Muscle layer of duodenum (tissue), 2 donors: Measurements from ENCODE around the gene KLF16.

Experiments used
- H3K27ac ChIP-seq: one replicate; pipeline ENCODE4 v1.7.0; 2013; ENCODE audit warnings: mild to moderate bottlenecking, low read length
- H3K27me3 ChIP-seq: one replicate; pipeline ENCODE4 v1.7.0; 2013; ENCODE audit warnings: low read depth, mild to moderate bottlenecking, control low read depth, low read length
- H3K36me3 ChIP-seq, 2 donors: one replicate each; pipeline ENCODE4 v1.7.0; 2013; ENCODE audit warnings: low read length in 2 of 2, control low read depth in 1 of 2, mild to moderate bottlenecking in 1 of 2; ENCODE audit not compliant: insufficient read depth in 2 of 2, control insufficient read depth in 1 of 2
- H3K4me1 ChIP-seq, 2 donors: one replicate each; pipeline ENCODE4 v1.7.0; 2013; ENCODE audit warnings: low read length in 2 of 2, mild to moderate bottlenecking in 2 of 2, control low read depth in 1 of 2, moderate library complexity in 1 of 2; ENCODE audit not compliant: insufficient read depth in 2 of 2, control insufficient read depth in 1 of 2
- H3K4me3 ChIP-seq, 2 donors: one replicate each; pipeline ENCODE4 v1.7.0; 2013; ENCODE audit warnings: low read length in 2 of 2, low read depth in 1 of 2, mild to moderate bottlenecking in 1 of 2
- H3K9me3 ChIP-seq, 2 donors: one replicate each; pipeline ENCODE4 v1.7.0; 2013; ENCODE audit warnings: low read length in 2 of 2, control low read depth in 1 of 2, mild to moderate bottlenecking in 1 of 2; ENCODE audit not compliant: control insufficient read depth in 1 of 2
- donor health status: healthy.

KLF16 gene

DNA sequence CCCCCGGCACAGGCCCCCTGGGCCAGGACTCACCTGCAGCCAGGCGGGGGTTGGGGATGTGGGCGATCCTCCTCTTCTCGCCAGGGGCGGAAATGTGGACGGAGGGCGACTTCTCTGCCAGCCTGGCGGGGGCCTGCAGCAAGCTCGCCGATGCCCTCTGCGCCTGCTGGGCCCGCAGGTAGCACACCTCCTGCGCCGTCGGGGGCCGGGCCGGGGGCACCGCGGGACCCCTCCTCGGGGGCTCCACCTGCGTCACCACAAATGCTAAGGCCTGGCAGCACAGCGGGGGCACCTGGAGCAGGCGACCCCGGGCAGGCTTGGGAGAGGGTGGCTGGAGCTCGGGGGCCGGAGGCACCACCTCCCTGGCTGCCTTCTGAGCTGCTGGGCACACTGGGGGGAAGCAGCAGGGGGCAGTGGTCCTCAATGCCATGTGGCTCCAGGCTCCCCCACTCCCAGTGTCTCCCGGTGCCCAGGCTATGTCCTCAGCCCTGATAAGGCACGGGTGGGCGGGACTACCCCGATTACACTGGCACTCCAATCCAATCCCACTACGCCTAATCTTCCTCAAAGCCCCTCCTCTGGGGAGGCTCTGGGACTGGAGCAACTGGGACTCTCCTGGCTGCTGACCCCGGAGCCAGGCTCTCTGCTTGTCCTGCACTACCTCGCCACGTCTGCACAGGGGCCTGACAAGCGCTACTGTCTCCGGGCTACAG is 39.7 kb downstream of the KLF16 start:
- Histone ChIP-seq H3K27ac (no peak overlapping the region), H3K4me3 (no peak overlapping the region), H3K4me1 (peaks cover 0 to 11% of the 10 kb centered on the region in 2 donors), H3K36me3 (peaks cover 6 to 74% of the 10 kb centered on the region in 2 donors), H3K9me3 (no peaks in the 10 kb centered on the region), H3K27me3 (no peaks in the 10 kb centered on the region)

GRCh38 chr19:1823020-1823419 is 40.4 kb downstream of the KLF16 start:
- Histone ChIP-seq H3K4me1 (peaks cover 0 to 11% of the 10 kb centered on the region in 2 donors), H3K9me3 (no peaks in the 10 kb centered on the region), H3K36me3 (peaks cover 12 to 74% of the 10 kb centered on the region in 2 donors), H3K27ac (no peak overlapping the region), H3K4me3 (no peak overlapping the region), H3K27me3 (no peaks in the 10 kb centered on the region)

GRCh38 chr19:1822210-1822609 is 41.2 kb downstream of the KLF16 start:
- Histone ChIP-seq H3K36me3 (peaks cover 16 to 74% of the 10 kb centered on the region in 2 donors), H3K4me1 (peaks cover 0 to 11% of the 10 kb centered on the region in 2 donors), H3K9me3 (no peaks in the 10 kb centered on the region), H3K4me3 (no peak overlapping the region), H3K27ac (no peak overlapping the region), H3K27me3 (no peaks in the 10 kb centered on the region)

DNA sequence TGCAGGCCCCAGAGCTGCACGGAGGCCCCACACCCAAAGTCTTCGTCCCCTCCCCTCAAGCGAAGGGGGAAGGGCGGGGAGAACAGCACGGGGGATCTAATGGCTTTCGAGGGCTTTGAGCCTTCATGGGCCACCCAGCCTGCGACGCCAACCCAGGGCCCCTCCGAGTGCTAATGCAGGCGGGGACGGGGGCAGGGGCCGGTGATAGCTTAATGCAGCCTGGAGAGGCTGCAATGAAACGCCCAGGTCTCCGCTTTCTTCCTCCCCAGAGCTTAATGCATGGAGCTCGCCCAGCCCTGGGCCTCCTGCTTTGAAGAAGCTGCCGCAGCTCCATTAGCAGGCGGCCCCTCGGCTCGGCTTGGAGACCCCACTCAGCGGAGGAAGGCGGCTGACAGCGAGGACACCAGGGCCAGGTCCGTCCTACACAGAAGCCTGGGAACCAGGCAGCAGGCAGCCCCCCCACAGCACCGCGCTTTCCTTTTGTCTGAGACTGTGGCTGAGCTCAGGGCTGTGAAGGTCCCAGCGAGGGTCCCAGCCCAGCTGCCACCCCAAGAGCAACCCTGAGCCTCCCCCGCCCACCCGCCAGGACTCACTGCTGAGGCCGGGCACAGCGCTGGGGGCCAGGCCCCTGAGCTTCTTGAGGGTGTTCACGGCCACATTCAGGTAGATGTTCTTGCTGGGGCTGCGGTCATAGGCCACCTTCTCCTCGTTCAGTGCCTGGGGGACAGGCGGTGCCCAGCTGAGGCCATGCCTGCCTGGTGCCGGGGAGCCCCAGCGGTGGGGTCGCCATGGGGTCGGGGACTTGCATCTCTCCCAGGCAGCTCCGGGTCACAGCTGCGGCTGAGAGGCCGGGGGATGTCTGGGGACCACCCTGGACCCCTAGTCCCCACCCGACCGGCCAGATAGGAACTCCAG is 43.8 kb downstream of the KLF16 start:
- Histone ChIP-seq H3K36me3 (peaks cover 16 to 90% of the 10 kb centered on the region in 2 donors), H3K9me3 (no peaks in the 10 kb centered on the region), H3K27me3 (no peaks in the 10 kb centered on the region), H3K27ac (no peak overlapping the region), H3K4me3 (no peak overlapping the region), H3K4me1 (no peaks in the 10 kb centered on the region)

GRCh38 chr19:1818549-1819195 is 44.7 kb downstream of the KLF16 start:
- Histone ChIP-seq H3K36me3 (peaks cover 16 to 84% of the 10 kb centered on the region in 2 donors), H3K27ac (no peak overlapping the region), H3K27me3 (no peaks in the 10 kb centered on the region), H3K4me3 (no peak overlapping the region), H3K9me3 (no peaks in the 10 kb centered on the region), H3K4me1 (no peaks in the 10 kb centered on the region)

DNA sequence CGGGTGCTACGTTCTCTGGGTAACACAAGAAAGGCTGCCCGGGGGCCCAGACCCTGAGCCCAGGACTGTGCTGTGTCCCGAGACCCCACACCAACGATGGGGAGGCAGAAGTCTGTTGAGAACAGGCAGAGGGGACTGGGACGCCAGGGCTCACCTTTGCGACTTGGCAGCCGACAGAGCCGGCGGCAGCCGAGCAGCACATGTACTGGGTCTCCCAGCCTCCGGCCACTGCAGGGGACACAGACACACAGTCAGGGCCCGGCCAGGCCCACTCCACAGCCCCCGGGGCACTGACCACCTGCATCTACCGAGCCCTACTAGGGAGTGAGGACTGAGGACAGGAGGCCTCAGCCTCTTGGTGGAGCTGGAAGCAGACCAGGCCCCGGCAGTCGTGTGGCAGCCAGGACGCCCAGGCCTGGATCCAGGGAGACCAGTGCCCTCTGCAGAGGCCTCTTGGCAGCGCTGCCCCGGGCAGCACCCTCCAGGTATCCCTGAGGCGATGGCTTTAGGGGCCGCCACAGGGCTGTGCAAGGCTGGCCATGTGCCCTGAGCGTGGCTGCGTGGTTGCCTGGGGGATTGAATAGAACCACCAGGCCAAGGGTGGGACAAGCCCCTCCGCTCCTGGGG is 45.7 kb downstream of the KLF16 start:
- Histone ChIP-seq H3K4me1 (peaks cover 0 to 9% of the 10 kb centered on the region in 2 donors), H3K9me3 (no peaks in the 10 kb centered on the region), H3K27ac (no peak overlapping the region), H3K4me3 (no peak overlapping the region), H3K36me3 (peaks cover 16 to 74% of the 10 kb centered on the region in 2 donors), H3K27me3 (no peaks in the 10 kb centered on the region)

DNA sequence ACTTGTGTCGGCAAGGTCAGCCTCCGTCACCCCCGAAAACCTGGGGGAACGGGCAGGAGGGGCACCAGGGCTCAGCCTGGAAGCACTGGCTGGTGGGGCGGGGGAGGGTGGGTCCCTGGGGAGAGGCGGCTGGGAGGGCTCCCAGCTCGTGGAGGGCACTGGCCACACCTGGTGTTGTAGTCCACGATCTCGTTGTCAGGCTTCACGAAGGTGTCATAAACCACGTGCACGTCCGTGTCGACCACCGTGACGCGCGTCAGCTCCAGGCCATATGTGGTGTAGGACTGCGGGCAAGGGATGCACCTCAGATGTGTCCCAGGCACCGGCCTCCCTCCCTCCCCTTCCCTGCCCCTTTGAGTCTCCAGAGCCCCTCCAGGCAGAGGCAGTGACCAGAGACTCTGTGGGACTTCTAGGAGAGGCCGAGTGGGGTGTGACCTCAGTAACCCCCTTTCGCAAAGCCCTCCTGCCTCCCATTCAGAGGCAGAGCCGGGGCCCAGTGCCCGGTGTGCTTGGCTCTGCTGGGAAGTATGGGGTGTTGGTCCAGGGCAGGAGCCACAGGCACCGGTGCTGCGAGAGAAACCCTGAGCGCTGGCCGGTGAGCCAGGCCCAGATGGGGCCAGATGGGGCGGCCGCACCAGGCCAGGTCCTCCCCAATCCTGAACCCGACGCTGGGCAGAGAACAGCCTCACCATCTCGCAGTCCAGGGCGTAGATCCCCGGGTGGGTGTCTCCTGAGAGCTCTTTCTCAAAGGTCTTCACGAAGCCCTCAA is 46.7 kb downstream of the KLF16 start:
- H3K9me3 ChIP-seq = no peaks in the 10 kb centered on the region
- H3K4me1 ChIP-seq = peaks cover 0 to 14% of the 10 kb centered on the region in 2 donors
- H3K27ac ChIP-seq = no peak overlapping the region
- H3K4me3 ChIP-seq = no peak overlapping the region
- H3K36me3 ChIP-seq = peaks cover 16 to 64% of the 10 kb centered on the region in 2 donors
- no peaks in the 10 kb centered on the region for H3K27me3 ChIP-seq

GRCh38 chr19:1815605-1816529 is 47.5 kb downstream of the KLF16 start:
- Histone ChIP-seq H3K36me3 (peaks cover 16 to 56% of the 10 kb centered on the region in 2 donors), H3K27ac (no peak overlapping the region), H3K9me3 (no peaks in the 10 kb centered on the region), H3K4me1 (peaks cover 0 to 14% of the 10 kb centered on the region in 2 donors), H3K4me3 (no peak overlapping the region), H3K27me3 (no peaks in the 10 kb centered on the region)

DNA sequence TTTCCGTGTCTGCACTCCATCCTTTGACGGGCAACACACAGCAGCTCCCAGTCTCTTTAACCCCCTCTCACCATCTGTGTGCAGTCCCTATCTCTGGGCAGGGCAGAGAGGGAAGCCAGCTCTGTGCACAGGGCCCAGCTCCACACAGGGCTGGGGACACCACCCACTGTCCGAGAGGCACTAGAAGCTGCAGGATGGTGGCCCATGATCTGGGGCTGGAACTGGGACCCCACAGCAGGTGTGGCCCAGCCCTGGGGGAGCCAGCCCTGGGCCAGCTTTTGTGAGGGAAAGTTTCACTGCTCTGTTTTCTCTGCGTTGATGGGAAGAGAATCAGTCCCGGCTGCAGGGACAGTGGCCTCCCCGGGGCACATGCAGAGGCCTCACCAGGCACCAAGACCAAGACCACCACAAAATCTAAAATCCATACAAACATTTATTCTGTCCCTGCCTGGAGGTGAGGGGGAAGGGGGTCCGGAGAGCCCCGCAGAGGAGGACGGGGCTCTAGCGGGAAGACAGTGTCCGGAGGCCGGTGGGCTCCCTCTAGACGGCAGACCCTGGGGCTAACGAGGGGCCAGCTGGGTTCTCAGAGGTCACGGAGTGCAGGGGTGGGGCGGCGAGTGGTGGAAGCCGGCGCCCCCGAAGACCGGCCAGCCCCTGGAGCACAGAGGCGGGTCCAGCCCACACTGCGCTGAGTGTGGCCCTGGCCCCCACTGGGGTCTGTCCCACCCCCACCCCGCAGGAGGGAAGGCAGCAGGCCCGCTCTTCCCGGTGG is 48.4 kb downstream of the KLF16 start:
- Histone ChIP-seq H3K4me1 (peaks cover 0 to 14% of the 10 kb centered on the region in 2 donors), H3K4me3 (no peak overlapping the region), H3K36me3 (peaks cover 11 to 49% of the 10 kb centered on the region in 2 donors), H3K27me3 (no peaks in the 10 kb centered on the region), H3K9me3 (no peaks in the 10 kb centered on the region), H3K27ac (no peak overlapping the region)
